ENCODE results near the gene MLXIP. TPM values are rescaled to one million over a fixed set of nuclear protein-coding genes. Genes with fewer than 3 reads are reported as not detected.

The MLXIP gene
- total and polyA plus RNA-seq, 7 donors: 50.9 to 184 (median 114) TPM

DNA sequence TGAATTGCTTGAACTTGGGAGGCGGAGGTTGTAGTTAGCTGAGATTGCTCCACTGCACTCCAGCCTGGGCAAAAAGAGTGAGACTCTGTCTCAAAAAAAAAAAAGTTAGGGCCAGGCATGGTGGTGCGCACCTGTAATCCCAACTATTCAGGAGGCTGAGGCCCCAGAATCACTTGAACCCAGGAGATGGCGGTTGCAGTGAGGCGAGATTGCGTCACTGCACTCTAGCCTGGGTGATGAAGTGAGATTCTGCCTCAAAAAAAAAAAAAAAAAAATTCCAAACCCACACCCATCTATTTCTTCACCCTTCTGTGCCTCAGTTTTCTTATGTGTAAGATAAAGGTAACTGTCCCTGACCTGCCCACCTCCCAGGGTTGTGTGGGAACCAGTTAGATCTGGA is 11.0 kb upstream of the MLXIP start:
- ATAC-seq (no peak), DNase-seq (no peak)
- no peaks in the 10 kb centered on the region for H3K9me3 ChIP-seq
- no peaks in the 10 kb centered on the region for H3K27me3 ChIP-seq (ENCODE audit: insufficient read depth in 3 of 3, low read length in 2 of 3)
- H3K4me3 ChIP-seq: no peak overlapping the region
- H3K4me1 ChIP-seq: peaks cover 28% of the 10 kb centered on the region
- H3K27ac ChIP-seq: no peak overlapping the region
- no peaks in the 10 kb centered on the region for H3K36me3 ChIP-seq (ENCODE audit: insufficient read depth in 1 of 2, low read depth in 1 of 2)
- WGBS, 3 donors: 95 to 100% (median 99%) methylated on average over 5 of the region's 5 CpGs
- intact Hi-C loops (cut with DNase I): no loop called here
- TF ChIP-seq, protein P1, sequence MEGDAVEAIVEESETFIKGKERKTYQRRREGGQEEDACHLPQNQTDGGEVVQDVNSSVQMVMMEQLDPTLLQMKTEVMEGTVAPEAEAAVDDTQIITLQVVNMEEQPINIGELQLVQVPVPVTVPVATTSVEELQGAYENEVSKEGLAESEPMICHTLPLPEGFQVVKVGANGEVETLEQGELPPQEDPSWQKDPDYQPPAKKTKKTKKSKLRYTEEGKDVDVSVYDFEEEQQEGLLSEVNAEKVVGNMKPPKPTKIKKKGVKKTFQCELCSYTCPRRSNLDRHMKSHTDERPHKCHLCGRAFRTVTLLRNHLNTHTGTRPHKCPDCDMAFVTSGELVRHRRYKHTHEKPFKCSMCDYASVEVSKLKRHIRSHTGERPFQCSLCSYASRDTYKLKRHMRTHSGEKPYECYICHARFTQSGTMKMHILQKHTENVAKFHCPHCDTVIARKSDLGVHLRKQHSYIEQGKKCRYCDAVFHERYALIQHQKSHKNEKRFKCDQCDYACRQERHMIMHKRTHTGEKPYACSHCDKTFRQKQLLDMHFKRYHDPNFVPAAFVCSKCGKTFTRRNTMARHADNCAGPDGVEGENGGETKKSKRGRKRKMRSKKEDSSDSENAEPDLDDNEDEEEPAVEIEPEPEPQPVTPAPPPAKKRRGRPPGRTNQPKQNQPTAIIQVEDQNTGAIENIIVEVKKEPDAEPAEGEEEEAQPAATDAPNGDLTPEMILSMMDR (IDR thresholded peaks at IDR 0.05): no peak

DNA sequence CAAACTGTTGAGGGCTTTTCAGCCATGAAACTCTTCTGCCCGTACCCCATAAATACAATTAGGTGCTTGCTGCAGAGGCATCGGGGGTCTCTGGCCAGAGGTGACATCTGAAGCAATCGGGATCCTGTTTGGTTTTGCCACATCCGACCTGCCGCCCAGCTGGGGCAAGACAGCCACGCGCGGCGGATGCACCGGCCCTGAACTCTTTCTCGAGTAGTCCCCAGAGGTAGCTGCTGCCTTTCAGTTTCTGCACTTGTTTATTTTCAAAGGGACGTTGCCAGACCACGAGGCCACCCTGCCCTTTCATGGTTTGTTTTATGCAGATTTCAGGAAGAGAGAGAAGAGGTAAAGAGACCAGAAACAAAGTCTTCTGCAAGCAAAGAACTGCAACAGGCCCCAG is 10.6 kb upstream of the MLXIP start:
- ATAC-seq (no peak), DNase-seq (no peak)
- TF ChIP-seq, protein P1 (IDR thresholded peaks at IDR 0.05): no peak
- intact Hi-C loops (cut with DNase I): no loop called here
- Histone ChIP-seq H3K4me3 (no peak overlapping the region), H3K9me3 (no peaks in the 10 kb centered on the region), H3K27ac (no peak overlapping the region), H3K36me3 (ENCODE audit: insufficient read depth in 1 of 2, low read depth in 1 of 2) (no peaks in the 10 kb centered on the region), H3K4me1 (peaks cover 32% of the 10 kb centered on the region), H3K27me3 (ENCODE audit: insufficient read depth in 3 of 3, low read length in 2 of 3) (no peaks in the 10 kb centered on the region)
- 50 to 58% (median 50%) methylated on average over 13 of the region's 13 CpGs for WGBS, 3 donors

DNA sequence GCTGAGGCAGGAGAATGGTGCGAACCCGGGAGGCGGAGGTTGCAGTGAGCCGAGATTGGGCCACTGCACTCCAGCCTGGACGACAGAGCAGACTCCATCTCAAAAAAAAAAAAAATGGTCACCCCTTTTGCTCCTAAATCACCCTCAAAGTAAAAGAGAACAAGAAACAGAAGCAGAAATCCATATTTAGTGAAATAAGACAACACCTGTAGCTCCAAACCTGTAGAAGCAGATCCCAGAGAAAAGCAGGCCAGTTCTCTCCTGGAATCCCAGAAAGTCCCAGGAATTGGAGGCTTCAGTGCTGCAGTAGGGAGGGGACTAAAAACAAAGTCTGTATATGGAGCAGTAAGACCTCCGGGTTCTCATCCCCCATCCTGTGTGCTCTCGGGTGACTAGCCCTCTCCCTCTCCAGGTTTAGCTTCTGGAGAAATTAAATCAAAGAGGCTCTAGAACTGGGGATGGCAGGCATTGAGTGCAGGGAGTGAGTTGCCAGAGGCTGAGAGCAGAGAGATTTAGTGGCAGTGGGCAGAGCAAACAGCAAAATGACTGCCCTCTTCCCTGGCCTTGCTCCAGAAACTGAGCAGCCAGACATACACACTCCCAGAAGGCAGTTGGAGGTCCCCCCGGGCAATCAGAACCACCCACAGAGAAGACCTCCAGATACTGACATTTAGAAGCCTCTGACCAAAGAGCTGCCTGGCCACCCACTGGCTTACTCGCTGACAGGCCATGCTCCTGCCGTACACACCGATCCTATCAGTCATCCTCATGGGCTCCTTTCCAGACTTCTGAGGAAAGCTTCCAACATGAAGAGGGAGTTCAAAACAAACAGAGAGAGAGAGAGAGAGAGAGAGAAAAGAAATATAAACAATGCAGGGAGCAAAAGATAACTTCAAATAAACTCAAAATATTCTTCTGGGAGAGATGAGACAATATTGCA is 6.3 kb upstream of the MLXIP start:
- H3K4me3 ChIP-seq: peak overlapping the region; percentile 37
- peak; percentile 94 to 98 (median 97) for ATAC-seq
- WGBS, 3 donors: 45 to 48% (median 45%) methylated on average over 11 of the region's 11 CpGs
- H3K4me1 ChIP-seq: peaks cover 23% of the 10 kb centered on the region
- H3K27ac ChIP-seq: peak overlapping the region; percentile 86
- H3K36me3 ChIP-seq (ENCODE audit: insufficient read depth in 1 of 2, low read depth in 1 of 2): no peaks in the 10 kb centered on the region
- H3K9me3 ChIP-seq: no peaks in the 10 kb centered on the region
- peak; percentile 72 to 89 for DNase-seq
- no peaks in the 10 kb centered on the region for H3K27me3 ChIP-seq (ENCODE audit: insufficient read depth in 3 of 3, low read length in 2 of 3)
- TF ChIP-seq, protein P1 (IDR thresholded peaks at IDR 0.05): no peak
- intact Hi-C loops (cut with DNase I): no loop called here

DNA sequence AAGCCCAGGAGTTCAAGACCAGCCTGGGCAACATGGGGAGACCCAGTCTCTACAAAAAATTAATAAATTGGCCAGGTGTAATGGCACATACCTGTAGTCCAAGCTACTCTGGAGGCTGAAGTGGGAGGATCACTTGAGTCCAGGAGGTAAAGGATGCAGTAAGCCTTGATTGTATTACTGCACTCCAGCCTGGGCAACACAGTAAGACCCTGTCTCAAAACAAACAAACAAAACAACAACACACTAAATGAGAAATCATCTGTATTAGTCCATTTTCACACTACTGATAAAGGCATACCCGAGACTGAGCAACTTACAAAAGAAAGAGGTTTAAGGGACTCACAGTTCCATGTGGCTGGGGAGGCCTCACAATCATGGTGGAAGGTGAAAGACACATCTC is 4.7 kb upstream of the MLXIP start:
- Histone ChIP-seq H3K27me3 (ENCODE audit: insufficient read depth in 3 of 3, low read length in 2 of 3) (no peaks in the 10 kb centered on the region), H3K27ac (peak overlapping the region; percentile 86), H3K4me3 (no peak overlapping the region), H3K4me1 (peaks cover 31% of the 10 kb centered on the region), H3K36me3 (ENCODE audit: insufficient read depth in 1 of 2, low read depth in 1 of 2) (no peaks in the 10 kb centered on the region), H3K9me3 (no peaks in the 10 kb centered on the region)
- ATAC-seq: no peak
- WGBS, 3 donors: 96% methylated on average over 1 of the region's 1 CpG
- DNase-seq: no peak
- TF ChIP-seq, protein P1 (IDR thresholded peaks at IDR 0.05): no peak
- intact Hi-C loops (cut with DNase I): no loop called here

Data from psoas muscle (tissue), 8 donors.